ENCODE data around the gene TRMU.
A peak's percentile ranks its signal among the peaks of the same experiment; 100 is the strongest.

TRMU gene

GRCh38 chr22:46335201-46336118 lies at the start of gene TRMU:
Gene TRMU, plus strand, starts transcription at chr22:46335714. Its CDS starts 51 bp downstream, at chr22:46335765.
- DNase-seq = peak; percentile 92

GRCh38 chr22:46286006-46286405 lies 49.5 kb upstream of the TRMU start:
- DNase-seq = no peak

GRCh38 chr22:46286941-46287872 lies 48.3 kb upstream of the TRMU start:
- DNase-seq = no peak

GRCh38 chr22:46287873-46288751 lies 47.4 kb upstream of the TRMU start:
- peak; percentile 47 for DNase-seq

- no peak for DNase-seq
These were observed 46.7 kb upstream of the TRMU start for GRCh38 chr22:46288846-46289243.

- DNase-seq = peak; percentile 50
These were observed 46.1 kb upstream of the TRMU start for GRCh38 chr22:46289244-46289891.

GRCh38 chr22:46290121-46290842 lies 45.2 kb upstream of the TRMU start:
- DNase-seq = no peak

GRCh38 chr22:46290843-46291785 lies 44.4 kb upstream of the TRMU start:
- no peak for DNase-seq

- no peak for DNase-seq
These were observed 43.3 kb upstream of the TRMU start for GRCh38 chr22:46292173-46292572.

- no peak for DNase-seq
These were observed 42.8 kb upstream of the TRMU start for GRCh38 chr22:46292732-46293131.

- peak; percentile 65 for DNase-seq
These were observed 41.8 kb upstream of the TRMU start for GRCh38 chr22:46293577-46294260.

GRCh38 chr22:46294784-46295183 lies 40.7 kb upstream of the TRMU start:
- no peak for DNase-seq

- DNase-seq = no peak
These were observed 40.1 kb upstream of the TRMU start for GRCh38 chr22:46295277-46295971.

GRCh38 chr22:46296257-46297150 lies 39.0 kb upstream of the TRMU start, which contains the start of gene GTSE1:
Gene GTSE1, plus strand, starts transcription at chr22:46296870. Its CDS starts 531 bp downstream, at chr22:46297401.
- DNase-seq = peak; percentile 99

GRCh38 chr22:46297151-46297812 lies 38.2 kb upstream of the TRMU start:
- peak; percentile 68 for DNase-seq

- DNase-seq = no peak
These were observed 36.4 kb upstream of the TRMU start for GRCh38 chr22:46299101-46299500.

GRCh38 chr22:46300491-46300890 lies 35.0 kb upstream of the TRMU start:
- no peak for DNase-seq
